ENCODE measurements around the gene EFHD1. TPM values are rescaled to one million over a fixed set of nuclear protein-coding genes. Genes with fewer than 3 reads are reported as not detected.

EFHD1 gene
- total RNA-seq, 1 donor from 2014 or later, result 2.7 TPM

DNA sequence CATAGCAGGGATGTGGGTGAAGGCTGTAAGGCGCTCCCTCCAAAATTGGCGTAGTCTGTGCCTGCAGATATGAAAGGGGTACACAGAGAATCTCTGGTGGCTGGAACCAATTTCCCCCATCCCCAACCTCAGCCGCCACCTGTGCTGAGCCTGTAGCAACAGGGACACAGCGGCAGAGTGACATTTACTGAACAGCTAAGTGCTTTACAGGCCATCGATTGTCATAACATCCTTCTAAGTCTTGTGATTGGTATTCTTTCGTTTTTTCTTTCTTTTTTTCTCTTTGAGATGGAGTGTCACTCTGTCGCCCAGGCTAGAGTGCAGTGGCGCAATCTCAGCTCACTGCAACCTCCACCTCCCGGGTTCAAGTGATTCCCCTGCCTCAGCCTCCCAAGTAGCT is 12.2 kb upstream of the EFHD1 start:
- Mint-ChIP-seq H3K4me3 (ENCODE audit: low read depth) (no peak overlapping the region), H3K27ac (no peak overlapping the region)
- no peak for DNase-seq (ENCODE audit: low spot score, unreplicated experiment)

DNA sequence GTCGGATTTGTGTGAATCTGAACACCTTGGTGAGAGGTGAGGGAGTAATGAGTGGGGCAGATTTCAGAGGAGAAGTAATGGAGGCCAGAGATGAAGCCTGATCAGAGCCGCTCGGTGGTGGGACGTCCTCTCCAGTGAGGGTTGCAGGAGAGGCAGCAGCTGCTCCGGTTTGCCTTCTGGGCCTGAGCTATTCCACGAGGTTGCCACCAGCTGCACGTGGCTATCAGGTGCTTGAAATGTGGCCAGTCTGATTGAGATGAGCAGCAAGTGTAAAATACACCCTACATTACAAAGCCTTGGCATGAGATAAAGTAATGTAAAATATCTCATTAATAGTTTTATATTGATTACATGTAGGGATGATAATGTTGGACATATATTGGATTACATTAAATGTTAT is 10.8 kb upstream of the EFHD1 start:
- TF ChIP-seq, protein P1, sequence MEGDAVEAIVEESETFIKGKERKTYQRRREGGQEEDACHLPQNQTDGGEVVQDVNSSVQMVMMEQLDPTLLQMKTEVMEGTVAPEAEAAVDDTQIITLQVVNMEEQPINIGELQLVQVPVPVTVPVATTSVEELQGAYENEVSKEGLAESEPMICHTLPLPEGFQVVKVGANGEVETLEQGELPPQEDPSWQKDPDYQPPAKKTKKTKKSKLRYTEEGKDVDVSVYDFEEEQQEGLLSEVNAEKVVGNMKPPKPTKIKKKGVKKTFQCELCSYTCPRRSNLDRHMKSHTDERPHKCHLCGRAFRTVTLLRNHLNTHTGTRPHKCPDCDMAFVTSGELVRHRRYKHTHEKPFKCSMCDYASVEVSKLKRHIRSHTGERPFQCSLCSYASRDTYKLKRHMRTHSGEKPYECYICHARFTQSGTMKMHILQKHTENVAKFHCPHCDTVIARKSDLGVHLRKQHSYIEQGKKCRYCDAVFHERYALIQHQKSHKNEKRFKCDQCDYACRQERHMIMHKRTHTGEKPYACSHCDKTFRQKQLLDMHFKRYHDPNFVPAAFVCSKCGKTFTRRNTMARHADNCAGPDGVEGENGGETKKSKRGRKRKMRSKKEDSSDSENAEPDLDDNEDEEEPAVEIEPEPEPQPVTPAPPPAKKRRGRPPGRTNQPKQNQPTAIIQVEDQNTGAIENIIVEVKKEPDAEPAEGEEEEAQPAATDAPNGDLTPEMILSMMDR (IDR thresholded peaks at IDR 0.05; ENCODE audit: unreplicated experiment), result no peak
- Mint-ChIP-seq H3K9me3 (ENCODE audit: low read depth) (no peaks in the 10 kb centered on the region), H3K36me3 (ENCODE audit: insufficient read depth) (no peaks in the 10 kb centered on the region)

More for the DNA sequence above, 12.2 kb upstream of the EFHD1 start:
- Mint-ChIP-seq H3K9me3 (ENCODE audit: low read depth) (no peaks in the 10 kb centered on the region), H3K27me3 (peaks cover 6% of the 10 kb centered on the region), H3K36me3 (ENCODE audit: insufficient read depth) (no peaks in the 10 kb centered on the region), H3K4me1 (ENCODE audit: low read depth) (no peaks in the 10 kb centered on the region)
- TF ChIP-seq, protein P1 (IDR thresholded peaks at IDR 0.05; ENCODE audit: unreplicated experiment), result no peak

DNA sequence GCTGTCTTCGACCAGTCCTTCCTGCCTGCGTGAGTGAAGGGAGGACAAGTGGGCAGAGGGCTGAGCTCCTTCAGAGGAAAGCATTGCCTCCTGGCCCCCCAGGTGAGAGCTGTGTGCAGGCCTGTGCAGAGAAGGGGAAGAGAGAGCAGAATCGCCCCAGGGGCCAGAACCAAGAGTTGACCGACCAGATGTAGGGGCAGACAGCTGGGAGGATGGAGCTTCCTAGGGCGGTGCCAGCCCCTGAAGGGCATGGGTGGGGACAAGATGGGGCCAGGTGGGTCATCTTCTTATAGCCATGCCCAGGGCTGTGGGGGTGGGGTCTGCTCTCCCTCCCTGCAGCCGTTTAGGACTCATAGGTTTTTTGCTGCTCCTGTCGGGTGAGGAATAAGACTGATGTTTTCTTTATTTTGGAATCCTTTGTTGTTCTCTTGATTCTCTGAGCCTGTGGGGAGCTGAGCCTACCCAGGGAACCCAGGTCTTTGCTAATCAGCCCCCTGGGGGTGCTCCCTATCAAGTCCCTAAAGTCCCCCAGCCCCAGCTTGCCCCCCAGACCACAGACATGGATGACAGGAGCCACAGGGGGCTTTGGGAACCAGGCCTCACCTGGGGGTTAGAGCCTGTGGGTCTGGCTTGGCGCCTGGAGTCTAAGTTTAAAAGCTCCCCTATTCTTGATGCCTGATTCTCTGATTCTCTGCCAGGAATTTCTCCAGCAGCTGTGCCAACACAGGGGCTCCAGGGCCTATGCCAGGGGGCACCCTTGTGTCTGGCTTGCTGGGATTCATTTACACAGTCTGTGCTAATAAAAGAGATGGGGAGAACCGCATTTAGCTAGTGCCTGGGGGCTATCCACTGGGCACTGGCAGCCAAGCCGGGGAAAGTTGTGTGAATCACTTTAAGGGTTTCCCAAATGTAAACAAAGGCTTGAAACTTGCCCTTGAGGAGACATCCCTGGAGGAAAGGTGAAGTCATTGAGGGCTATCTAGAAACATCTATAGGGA is 9.3 kb upstream of the EFHD1 start:
- H3K9me3 Mint-ChIP-seq (ENCODE audit: low read depth), result no peaks in the 10 kb centered on the region
- H3K4me1 Mint-ChIP-seq (ENCODE audit: low read depth), result no peaks in the 10 kb centered on the region
- H3K4me3 Mint-ChIP-seq (ENCODE audit: low read depth), result no peak overlapping the region
- no peak for DNase-seq (ENCODE audit: low spot score, unreplicated experiment)
- H3K27ac Mint-ChIP-seq, result no peak overlapping the region
- TF ChIP-seq, protein P1 (IDR thresholded peaks at IDR 0.05; ENCODE audit: unreplicated experiment), result no peak
- H3K27me3 Mint-ChIP-seq, result peaks cover 10% of the 10 kb centered on the region
- H3K36me3 Mint-ChIP-seq (ENCODE audit: insufficient read depth), result no peaks in the 10 kb centered on the region

More for the DNA sequence above, 10.8 kb upstream of the EFHD1 start:
- H3K27ac Mint-ChIP-seq, result no peak overlapping the region
- H3K4me1 Mint-ChIP-seq (ENCODE audit: low read depth), result no peaks in the 10 kb centered on the region
- DNase-seq (ENCODE audit: low spot score, unreplicated experiment), result no peak
- no peak overlapping the region for H3K4me3 Mint-ChIP-seq (ENCODE audit: low read depth)
- H3K27me3 Mint-ChIP-seq, result peaks cover 10% of the 10 kb centered on the region

DNA sequence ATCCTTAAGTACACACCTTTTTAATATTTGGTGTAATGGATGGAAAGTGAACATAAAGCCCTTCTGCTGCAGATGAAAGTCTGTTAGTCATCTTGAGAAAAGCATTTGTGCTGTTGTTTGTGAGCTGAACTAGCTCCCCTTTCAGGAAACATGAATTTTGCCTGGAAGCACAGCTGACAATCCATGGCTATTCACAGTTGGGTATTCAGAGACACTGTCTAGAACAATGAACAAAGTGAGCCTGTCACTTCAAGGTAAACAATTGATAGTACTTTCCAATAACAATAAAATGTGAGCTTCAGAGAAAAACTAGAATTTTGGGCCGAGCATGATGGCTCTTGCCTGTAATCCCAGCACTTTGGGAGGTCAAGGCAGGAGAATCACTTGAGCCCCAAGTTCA is 6.8 kb upstream of the EFHD1 start:
- DNase-seq (ENCODE audit: low spot score, unreplicated experiment), result no peak
- TF ChIP-seq, protein P1 (IDR thresholded peaks at IDR 0.05; ENCODE audit: unreplicated experiment), result no peak
- H3K4me1 Mint-ChIP-seq (ENCODE audit: low read depth), result no peaks in the 10 kb centered on the region
- H3K4me3 Mint-ChIP-seq (ENCODE audit: low read depth), result no peak overlapping the region
- H3K9me3 Mint-ChIP-seq (ENCODE audit: low read depth), result no peaks in the 10 kb centered on the region
- no peak overlapping the region for H3K27ac Mint-ChIP-seq
- no peaks in the 10 kb centered on the region for H3K36me3 Mint-ChIP-seq (ENCODE audit: insufficient read depth)
- peaks cover 12% of the 10 kb centered on the region for H3K27me3 Mint-ChIP-seq

DNA sequence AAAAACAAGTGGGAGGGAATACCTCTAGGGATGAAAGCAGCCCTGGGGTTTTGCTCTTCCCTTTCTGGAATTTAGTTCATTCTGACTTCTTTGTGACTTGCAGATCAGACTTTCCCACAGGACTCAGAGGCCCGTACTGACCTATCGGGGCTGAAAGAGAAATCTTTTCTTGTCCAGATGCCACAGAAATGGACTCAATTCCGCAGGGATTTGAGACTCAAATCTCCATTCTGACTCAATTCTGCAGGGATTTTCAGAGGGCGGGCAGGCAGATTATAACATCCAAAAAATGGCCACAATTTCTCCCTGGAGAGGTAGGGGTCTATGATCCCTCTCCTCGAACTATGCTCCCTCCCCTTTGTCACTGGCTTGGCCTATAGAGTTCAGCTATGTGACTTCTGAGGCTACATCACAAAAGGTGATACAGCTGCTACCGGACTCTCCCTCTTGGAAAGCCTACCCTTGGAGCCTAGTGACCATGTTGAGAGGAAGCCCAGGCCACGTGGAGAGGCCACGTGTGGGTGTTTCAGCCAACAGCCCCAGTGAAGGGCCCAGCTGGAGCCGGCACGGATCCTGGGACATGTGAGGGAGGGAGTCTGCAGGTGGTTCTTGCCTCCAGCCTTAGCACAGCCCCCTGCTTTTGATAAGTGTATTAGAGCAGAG is 4.8 kb upstream of the EFHD1 start:
- TF ChIP-seq, protein P1 (IDR thresholded peaks at IDR 0.05; ENCODE audit: unreplicated experiment), result no peak
- no peaks in the 10 kb centered on the region for H3K9me3 Mint-ChIP-seq (ENCODE audit: low read depth)
- H3K36me3 Mint-ChIP-seq (ENCODE audit: insufficient read depth), result no peaks in the 10 kb centered on the region
- no peak for DNase-seq (ENCODE audit: low spot score, unreplicated experiment)
- no peak overlapping the region for H3K27ac Mint-ChIP-seq
- no peaks in the 10 kb centered on the region for H3K4me1 Mint-ChIP-seq (ENCODE audit: low read depth)
- H3K4me3 Mint-ChIP-seq (ENCODE audit: low read depth), result no peak overlapping the region
- H3K27me3 Mint-ChIP-seq, result peaks cover 24% of the 10 kb centered on the region
